ENCODE results near the gene FER. TPM values are rescaled to one million over a fixed set of nuclear protein-coding genes. Genes with fewer than 3 reads are reported as not detected.

FER gene
- polyA plus RNA-seq, 3 donors = 2.4 to 14.7 (median 6.2) TPM

DNA sequence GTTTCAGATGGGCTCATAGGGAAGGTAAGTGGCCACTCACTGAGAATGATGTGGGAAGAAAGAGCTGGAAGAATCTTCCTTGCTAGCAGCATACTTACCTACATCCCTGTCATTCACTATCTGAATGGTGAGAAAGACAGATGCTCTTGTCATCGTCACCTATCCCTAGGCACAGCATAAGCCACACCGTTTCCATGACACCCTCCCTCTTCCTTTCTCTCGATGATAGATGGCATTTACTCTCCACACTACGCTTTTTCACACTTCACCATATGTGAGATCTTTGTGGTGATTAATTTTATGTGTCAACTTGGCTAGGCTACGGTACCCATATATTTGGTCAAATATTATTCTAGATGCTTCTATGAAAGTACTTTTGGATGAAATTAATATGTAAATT lies 44.4 kb upstream of the FER start:
- WGBS (ENCODE audit: insufficient coverage) = no CpG with 5 or more reads among the region's 5 CpGs
- Histone ChIP-seq H4K20me1 (ENCODE audit: insufficient read depth, low read length) (no peaks in the 10 kb centered on the region), H3K4me2 (replicated peaks; ENCODE audit: extremely low read depth, low read length, poor library complexity, severe bottlenecking) (no peak overlapping the region), H3K9me3 (replicated peaks in 1 of 2; ENCODE audit: control insufficient read depth in 1 of 2, insufficient read depth in 1 of 2, low read length in 2 of 2) (no peaks in the 10 kb centered on the region), H3K9ac (ENCODE audit: insufficient read depth, low read length, poor library complexity, severe bottlenecking) (no peak overlapping the region), H3K27me3 (ENCODE audit: control insufficient read depth in 2 of 2, insufficient read depth in 2 of 2, low read length in 2 of 2) (no peaks in the 10 kb centered on the region), H3K4me3 (replicated peaks in 1 of 3; ENCODE audit: low read depth in 2 of 3, low read length in 3 of 3) (no peak overlapping the region), H2AFZ (ENCODE audit: insufficient read depth, low read depth, low read length, poor library complexity, severe bottlenecking) (no peak overlapping the region), H3K79me2 (ENCODE audit: insufficient read depth, low read length) (no peaks in the 10 kb centered on the region), H3K4me1 (ENCODE audit: control insufficient read depth in 1 of 2, insufficient read depth in 2 of 2, low read length in 2 of 2) (no peaks in the 10 kb centered on the region), H3K36me3 (replicated peaks in 1 of 2; ENCODE audit: control insufficient read depth in 1 of 2, insufficient read depth in 2 of 2, low read length in 2 of 2) (no peaks in the 10 kb centered on the region), H3K27ac (ENCODE audit: low read depth in 1 of 2, low read length in 2 of 2) (no peak overlapping the region)
- TF ChIP-seq, protein P1, sequence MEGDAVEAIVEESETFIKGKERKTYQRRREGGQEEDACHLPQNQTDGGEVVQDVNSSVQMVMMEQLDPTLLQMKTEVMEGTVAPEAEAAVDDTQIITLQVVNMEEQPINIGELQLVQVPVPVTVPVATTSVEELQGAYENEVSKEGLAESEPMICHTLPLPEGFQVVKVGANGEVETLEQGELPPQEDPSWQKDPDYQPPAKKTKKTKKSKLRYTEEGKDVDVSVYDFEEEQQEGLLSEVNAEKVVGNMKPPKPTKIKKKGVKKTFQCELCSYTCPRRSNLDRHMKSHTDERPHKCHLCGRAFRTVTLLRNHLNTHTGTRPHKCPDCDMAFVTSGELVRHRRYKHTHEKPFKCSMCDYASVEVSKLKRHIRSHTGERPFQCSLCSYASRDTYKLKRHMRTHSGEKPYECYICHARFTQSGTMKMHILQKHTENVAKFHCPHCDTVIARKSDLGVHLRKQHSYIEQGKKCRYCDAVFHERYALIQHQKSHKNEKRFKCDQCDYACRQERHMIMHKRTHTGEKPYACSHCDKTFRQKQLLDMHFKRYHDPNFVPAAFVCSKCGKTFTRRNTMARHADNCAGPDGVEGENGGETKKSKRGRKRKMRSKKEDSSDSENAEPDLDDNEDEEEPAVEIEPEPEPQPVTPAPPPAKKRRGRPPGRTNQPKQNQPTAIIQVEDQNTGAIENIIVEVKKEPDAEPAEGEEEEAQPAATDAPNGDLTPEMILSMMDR (IDR thresholded peaks at IDR 0.05) = no peak
- Mint-ChIP-seq H3K36me3 (no peaks in the 10 kb centered on the region), H3K4me3 (no peak overlapping the region), H3K27ac (no peak overlapping the region), H3K4me1 (no peaks in the 10 kb centered on the region), H3K27me3 (ENCODE audit: low read depth in 3 of 3) (peaks cover 0 to 3% (median 1%) of the 10 kb centered on the region in 3 donors), H3K9me3 (peaks cover 0 to 5% (median 0%) of the 10 kb centered on the region in 7 donors)
- no peak for DNase-seq
- intact Hi-C loops (cut with micrococcal nuclease) = no loop called here

DNA sequence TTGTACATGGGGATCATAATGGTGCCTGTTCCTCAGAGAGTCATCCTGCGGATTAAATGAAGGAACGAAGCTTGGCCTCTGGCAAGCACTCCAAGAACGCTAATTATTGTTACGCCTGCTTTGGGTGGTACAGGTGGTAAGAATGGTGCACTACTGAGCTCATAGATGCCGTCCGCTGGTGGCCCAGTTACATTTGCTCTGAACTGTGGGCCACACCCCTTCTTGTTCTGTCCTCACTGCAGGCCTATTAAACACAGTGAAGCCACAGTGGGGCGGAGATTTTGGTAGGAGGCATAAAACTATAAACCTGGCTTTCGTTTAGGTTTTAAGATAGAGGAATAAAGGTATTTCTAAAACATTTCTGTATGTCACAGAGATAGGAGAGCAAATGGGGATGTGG lies 40.6 kb upstream of the FER start:
- no peak overlapping the region for H3K4me2 ChIP-seq (replicated peaks; ENCODE audit: extremely low read depth, low read length, poor library complexity, severe bottlenecking)
- no peak overlapping the region for H3K9ac ChIP-seq (ENCODE audit: insufficient read depth, low read length, poor library complexity, severe bottlenecking)
- H2AFZ ChIP-seq (ENCODE audit: insufficient read depth, low read depth, low read length, poor library complexity, severe bottlenecking) = no peak overlapping the region
- no peak overlapping the region for H3K4me3 ChIP-seq (replicated peaks in 1 of 3; ENCODE audit: low read depth in 2 of 3, low read length in 3 of 3)
- no peaks in the 10 kb centered on the region for H3K4me1 ChIP-seq (ENCODE audit: control insufficient read depth in 1 of 2, insufficient read depth in 2 of 2, low read length in 2 of 2)
- H3K79me2 ChIP-seq (ENCODE audit: insufficient read depth, low read length) = no peaks in the 10 kb centered on the region
- intact Hi-C loops (cut with micrococcal nuclease) = no loop called here
- no peaks in the 10 kb centered on the region for H3K9me3 ChIP-seq (replicated peaks in 1 of 2; ENCODE audit: control insufficient read depth in 1 of 2, insufficient read depth in 1 of 2, low read length in 2 of 2)
- peaks cover 0 to 3% (median 3%) of the 10 kb centered on the region in 3 donors for H3K27me3 Mint-ChIP-seq (ENCODE audit: low read depth in 3 of 3)
- no peaks in the 10 kb centered on the region for H3K36me3 ChIP-seq (replicated peaks in 1 of 2; ENCODE audit: control insufficient read depth in 1 of 2, insufficient read depth in 2 of 2, low read length in 2 of 2)
- WGBS (ENCODE audit: insufficient coverage) = 95% methylated on average over 4 of the region's 8 CpGs
- no peak overlapping the region for H3K27ac ChIP-seq (ENCODE audit: low read depth in 1 of 2, low read length in 2 of 2)
- peaks cover 1% of the 10 kb centered on the region for H3K4me1 Mint-ChIP-seq
- DNase-seq = no peak
- no peak overlapping the region for H3K4me3 Mint-ChIP-seq
- H3K36me3 Mint-ChIP-seq = no peaks in the 10 kb centered on the region
- TF ChIP-seq, protein P1 (IDR thresholded peaks at IDR 0.05) = no peak
- H3K9me3 Mint-ChIP-seq = peaks cover 0 to 5% (median 0%) of the 10 kb centered on the region in 7 donors
- no peak overlapping the region for H3K27ac Mint-ChIP-seq
- no peaks in the 10 kb centered on the region for H4K20me1 ChIP-seq (ENCODE audit: insufficient read depth, low read length)
- no peaks in the 10 kb centered on the region for H3K27me3 ChIP-seq (ENCODE audit: control insufficient read depth in 2 of 2, insufficient read depth in 2 of 2, low read length in 2 of 2)

Measured in CD14-positive monocyte (primary cell).